HG03139 (cell line): ENCODE measurements around the gene UCHL3.

ENCODE experiments used
- ATAC-seq: cut with Tn5 transposase; IDR thresholded peaks from one replicate; pipeline ENCODE4 v1.9.1; 2021; ENCODE audit not compliant: unreplicated experiment

Gene UCHL3

DNA sequence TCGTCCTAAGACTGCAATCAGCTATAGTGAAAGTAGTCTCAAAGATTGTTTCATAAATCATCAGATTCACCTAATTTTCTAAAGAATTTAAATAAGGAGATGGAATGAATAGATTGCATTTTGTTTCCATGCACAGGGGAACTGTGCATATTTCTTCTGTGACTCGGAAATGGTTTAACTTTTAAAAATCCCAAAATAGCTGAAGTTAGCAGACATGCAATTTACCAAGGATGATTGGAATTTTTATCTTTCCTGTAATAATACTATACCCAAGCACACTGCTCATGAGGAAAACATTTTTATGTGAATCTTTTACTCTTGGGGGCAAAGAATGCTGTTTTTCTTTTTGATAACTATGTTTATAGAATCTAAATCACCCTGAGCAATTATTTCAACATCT, 71.6 kb downstream of the UCHL3 start:
- ATAC-seq: no peak

DNA sequence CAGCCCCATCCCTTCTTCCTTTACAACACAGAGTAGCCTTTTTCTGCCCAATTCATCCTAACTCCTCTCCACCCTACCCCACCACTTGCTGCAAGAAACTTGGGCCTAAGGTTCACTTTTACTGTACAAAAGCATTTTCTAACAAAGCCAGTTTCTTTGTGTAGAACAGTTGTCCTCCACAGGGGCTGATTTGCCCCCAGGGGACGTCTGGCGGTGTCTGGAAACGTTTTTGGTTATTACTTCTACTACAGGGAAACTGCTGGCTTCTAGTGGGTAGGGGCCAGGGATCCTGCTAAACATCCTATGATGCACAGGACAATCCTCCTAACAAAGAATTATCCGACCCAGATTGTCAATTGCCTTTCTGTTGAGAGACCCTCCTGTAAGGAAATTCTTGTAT, 79.2 kb downstream of the UCHL3 start:
- no peak for ATAC-seq

DNA sequence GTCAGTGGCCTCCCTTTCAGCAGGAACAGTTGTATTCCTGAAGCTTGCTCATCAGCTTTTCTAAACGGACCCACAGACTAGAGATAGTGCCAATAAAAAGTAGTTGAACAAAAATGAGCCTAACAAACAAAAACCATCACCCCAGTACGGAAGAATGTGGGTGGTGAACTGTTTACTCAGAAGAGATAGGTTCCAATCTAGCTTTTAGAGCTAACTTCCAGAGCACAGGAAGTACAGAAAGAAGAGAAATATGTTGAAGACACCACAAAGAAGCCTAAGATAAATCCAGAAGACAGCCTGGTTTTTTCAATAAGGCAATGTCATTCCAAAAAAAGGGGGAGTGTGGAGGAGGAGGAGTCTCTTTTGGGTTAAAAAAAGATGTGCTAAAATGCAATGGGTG, 83.7 kb downstream of the UCHL3 start:
- no peak for ATAC-seq

DNA sequence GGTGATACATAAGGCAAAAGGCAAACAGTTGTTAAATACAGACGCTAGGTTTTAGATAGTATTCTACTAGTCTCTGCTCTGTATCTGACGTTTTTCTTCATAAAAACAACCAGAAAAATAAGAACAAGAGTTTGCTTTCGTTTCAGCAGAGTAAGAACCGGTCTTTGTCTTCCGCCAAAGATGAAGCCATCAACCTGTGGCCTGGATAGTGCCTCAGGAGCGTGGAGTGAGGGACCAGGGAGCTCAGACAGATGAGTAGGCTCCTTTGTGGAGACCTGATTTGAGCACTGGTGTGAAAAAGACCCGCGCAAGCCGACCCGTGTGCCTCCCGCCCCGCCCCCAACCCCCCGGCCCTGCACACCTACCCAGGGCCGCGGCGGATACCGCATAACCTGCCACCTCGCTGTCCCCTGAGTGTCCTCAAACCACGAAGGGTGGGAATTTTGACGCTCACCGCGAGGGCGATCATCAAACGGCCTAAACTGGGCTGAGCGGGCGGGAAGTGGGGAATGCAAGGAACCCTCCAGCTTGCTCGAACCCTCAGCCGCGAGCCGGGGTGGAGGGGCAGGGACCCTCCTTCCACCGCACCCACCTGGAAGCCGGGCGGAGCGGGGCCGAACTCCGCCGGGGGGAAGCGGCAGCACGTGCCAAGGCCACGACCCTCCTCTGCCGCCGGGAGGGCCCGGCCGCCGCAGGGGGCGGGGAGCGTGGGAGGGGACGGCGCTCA, 85.7 kb downstream of the UCHL3 start:
- no peak for ATAC-seq

DNA sequence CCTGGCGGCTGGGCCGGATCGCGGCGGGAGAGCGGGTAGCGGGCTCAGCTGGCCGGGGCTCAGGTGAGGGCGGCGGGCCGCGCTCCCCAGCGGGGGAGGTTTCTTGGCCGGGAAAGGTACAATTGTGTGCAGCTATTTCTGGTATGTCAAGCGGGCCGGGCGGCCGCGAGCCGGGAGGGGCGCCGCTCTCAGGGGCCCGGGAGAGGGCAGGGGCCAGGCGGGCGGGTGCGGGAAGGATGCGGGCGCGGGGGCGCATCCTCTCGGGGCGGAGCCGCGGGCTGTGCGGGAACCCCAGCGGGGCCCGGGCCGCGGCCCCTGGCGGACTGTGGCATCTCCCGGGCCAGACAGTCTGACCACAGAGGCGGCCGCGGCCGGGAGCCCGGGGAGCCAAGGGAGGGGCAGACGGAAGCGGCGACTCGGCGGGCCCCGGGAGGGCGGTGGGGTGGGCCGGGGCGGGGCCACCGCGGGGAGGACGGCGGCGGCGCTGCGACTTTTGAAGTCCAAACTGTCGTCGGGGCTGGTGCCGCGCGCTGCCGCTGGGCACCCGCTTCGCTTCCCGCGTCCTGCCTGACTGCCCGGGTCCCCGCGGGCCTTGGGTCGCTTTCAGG, 86.3 kb downstream of the UCHL3 start, which contains the start of gene LMO7:
Gene LMO7 (plus strand): TSS at position 503 of the 608 bp plus-strand sequence. CDS start 328 bp downstream, outside the sequence.
- ATAC-seq: peak; percentile 53

DNA sequence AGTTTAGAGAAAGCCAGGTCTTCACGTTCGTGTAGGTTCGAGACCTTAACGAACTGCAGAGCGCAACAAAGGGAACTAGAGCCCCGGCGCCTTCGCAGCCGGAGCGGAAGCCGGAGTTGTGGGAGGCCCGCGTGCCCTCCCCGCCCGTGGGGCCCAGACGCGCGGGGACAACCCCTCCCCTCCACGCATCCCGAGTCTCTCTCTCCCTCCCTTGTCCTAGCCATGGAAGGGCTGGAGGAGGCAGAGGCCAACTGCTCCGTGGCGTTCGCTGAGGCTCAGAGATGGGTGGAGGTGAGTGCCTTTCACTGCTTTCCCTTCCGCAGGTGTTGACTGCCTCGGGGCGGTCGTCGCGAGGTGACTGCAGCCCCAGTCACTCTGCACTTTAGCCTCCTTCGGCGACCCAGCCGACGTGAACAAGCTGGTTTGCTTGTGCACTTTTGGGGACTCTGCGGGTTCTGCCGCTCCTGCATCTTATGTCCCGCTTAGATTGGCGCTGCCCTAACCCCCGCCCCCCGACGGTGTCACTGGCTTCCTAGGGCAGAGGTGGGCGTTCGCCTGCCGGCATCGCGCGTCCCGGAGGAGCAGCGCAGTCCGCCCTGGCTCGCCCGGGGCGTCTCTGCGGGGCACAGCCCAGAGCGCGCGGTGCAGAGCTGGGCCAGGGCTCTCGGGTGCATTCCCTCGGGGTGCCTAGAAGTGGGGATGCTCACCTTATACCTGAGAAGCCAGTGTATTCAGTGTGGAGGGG, 87.0 kb downstream of the UCHL3 start:
- ATAC-seq: peak; percentile 45

DNA sequence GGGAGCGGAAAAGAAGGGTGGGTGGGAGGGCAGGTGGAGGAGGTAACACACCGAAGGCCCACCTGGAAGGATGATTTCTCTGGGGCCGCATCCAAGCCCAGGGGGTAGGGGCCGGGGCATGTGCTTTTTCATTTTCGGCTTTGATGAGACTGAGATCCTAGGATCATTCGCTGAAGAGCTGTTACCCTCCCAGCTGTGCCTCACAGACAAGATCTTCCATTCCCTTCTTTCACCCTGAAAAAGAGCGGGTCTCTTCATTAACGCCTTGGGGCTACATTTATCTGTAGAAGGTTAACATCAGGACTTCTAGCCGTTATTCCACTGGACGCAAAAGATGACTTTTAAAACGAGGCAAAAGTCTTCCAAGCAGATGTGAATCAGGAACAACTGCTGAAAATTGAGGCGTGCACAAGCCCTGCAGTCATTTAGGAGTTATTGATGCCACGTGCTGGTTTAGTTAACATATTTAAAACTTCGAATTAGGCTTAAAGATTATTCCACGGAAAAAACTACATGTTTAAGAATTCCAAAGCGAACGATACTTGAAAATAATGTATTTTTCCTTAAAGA, 87.7 kb downstream of the UCHL3 start:
- no peak for ATAC-seq

DNA sequence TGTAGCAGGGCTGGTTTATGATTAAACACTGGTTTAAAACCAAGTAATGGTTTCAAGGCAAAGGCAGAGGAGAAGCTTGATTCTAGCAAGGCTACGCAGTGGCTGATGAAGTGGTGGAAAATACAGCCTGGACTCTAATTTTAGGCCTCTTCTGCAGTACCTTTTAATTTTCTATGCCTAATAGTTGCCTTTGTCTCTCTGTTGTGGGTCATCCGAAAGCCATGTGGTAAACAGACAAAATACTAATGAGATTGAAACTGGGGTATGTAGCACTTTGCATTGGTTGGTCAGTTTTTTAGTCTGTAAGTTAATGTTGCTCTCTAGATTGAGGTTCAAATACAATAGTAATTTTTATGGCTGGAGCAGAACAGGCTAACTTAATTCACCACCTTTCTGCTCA, 89.9 kb downstream of the UCHL3 start:
- ATAC-seq: no peak

DNA sequence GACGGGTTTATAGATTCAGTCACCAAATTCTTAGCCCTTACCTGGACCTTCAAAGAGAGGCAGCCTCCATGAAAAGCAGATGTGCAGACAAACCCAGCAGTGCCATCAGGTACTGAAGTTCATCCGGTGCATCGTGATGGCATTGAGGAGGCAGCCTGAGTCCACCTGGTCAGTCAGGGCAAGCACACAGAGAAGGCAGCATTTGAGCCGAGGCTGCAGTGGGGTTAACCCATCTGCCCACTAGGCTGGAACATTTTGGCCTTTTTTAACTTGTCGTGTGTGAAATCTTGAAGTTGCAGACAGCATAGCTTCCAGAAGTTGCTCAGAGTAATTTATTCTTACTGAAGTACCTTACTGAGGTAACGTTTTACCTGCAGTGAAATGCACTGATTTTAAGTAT, 91.4 kb downstream of the UCHL3 start:
- ATAC-seq: no peak

DNA sequence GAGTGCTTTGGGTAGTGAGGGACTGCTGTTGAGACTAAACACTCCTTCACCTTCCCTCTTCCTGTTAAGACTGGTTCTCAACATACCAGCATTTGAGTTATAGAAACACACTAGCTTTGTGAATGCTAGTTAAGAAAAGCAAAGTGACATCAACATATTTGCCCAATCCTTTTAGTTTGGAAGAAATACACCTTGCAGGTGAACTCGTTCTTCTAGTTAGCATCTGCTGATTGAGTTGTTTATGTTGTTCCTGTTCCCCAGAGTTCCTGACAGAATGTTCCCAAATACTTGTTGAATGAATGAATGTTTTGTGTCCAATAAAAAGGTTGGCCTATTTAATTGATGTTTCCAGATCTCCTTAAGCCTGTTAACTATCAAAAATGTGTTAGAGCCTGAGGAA, 93.6 kb downstream of the UCHL3 start:
- ATAC-seq: no peak

DNA sequence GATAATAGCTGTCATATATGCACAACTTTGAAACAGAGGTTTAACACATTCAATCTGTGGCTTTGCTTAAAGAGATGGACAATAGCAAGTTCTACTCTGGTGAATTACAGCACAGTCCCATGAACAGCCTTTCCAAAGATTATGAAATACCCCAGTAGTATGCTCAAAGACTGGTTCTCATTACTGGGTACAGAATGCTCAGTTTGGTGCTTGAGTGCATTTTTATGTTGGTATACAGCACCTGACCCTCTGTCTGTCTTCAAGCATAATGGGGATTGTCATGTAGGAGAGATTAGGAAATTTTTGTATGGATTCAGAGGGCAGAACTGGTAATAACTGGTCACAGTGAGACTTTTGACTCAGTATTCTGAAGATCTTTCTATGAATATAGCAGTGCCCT, 94.1 kb downstream of the UCHL3 start:
- no peak for ATAC-seq

DNA sequence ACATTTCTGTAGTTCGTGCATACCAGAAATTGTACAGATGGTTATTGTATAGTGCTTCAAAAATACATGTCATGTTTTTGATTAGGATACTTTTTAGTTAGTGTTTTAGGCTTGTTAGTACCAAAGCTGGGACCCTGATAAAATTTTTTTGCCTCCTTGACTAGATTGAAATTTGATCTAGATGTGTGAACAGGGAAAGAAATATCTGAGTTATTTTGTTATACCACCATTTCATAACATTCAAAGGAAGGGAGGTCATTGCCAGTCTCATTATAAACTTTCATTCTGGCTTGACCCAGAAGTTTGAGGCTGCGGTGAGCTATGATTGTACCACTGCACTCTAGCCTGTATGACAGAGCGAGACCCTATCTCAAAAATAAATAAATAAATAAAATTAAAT, 95.5 kb downstream of the UCHL3 start:
- no peak for ATAC-seq

DNA sequence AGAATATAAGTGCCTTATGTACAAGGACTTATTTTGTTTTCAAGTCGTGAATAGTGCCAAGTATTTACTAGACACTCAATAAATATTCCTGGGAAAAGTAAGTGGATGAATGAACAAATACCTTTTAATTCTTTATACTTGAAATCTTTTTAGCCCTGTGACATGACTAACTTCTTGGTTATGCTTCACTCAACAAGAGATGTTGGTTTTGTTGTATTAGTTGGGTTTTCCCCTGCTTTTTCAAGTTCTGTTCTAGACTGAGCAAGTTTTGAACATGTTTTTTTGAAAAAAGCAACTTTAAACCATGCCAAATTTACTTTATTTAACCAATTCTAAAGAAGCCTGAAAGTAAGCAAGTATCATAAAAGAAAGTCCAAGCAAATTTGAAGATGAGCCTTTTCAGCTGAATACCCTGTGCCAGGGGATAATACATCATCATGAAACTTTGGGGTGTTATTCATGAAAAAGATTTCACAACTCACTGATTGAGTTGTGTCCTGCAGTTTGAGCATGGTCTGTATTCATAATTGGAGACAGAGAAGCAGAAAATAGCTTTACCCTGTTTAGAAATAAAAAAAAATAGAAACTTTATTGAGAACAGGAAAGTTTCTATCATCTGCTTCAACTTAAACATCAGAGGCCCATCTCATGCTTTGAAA, 97.7 kb downstream of the UCHL3 start:
- peak; percentile 60 for ATAC-seq

DNA sequence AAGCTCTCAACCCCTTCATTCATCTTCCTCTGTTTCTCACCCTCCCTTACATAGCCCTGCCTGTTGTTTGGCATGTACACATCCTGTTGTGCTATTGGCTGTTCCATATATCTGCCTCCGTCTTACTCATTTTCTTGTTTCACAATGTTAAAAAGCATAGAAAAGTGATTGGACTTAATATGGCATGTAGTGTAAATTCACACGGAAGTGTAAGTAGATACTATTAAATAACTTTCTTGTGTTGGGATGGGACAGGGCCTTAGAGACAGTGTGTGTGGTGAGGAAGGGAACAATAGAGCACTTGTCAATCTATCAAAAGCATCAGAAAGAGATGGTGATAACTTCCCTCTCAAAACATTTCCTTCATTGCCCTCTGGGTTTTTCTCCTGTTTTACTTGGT, 98.9 kb downstream of the UCHL3 start:
- ATAC-seq: no peak

DNA sequence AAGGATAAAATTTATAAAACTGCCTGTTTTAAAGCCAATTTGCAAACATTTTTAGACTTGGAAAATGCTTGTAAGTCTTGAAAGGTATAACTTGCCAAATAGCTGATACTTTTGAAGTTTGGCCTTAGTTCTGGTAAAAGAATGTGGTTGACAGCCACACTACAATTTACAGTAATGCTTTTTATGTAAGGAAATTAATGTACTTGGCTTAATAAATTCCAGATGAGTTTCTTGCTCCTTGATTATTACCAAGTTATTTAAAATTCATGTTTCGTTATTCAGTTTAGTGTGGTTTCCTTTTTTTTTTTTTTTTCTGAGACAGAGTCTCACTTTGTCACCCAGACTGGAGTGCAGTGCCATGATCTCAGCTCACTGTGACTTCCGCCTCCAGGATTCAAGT, 101.4 kb downstream of the UCHL3 start:
- no peak for ATAC-seq

DNA sequence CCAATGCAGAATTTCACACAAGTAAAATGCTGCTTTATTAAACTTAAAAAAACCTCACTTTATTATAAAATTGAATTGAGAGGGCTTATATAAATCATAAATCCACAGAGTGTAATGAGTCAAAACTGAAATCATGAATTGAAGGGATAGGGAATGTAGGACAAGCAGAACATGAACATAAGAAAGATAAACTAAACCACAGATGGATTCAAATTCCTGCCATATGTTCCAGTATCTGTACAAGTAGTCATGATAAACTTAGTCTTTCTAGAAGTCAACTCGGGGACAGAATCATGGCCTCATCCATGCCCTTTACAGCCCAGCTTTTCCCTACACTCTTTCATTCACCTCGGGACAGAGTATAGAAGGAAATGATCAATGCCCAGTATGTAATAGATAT, 103.1 kb downstream of the UCHL3 start:
- ATAC-seq: no peak
